Umbilical cord (tissue), 2 donors: Measurements from ENCODE around the gene GARIN1A. TPM values are rescaled to one million over a fixed set of nuclear protein-coding genes. Genes with fewer than 3 reads are reported as not detected.
"Not testable (repeated sequence)": the region's sequence is repeated elsewhere in the genome, so short reads cannot be mapped to it uniquely, and the experiment has no call there.

Experiments used
- DNase-seq: peaks from one replicate; pipeline ENCODE4 v3.0.0-alpha.2; 2015; ENCODE audit warnings: low spot score
- total RNA-seq: library from RNA; depleted of rRNA; stranded (reverse); fragments of >200 nt; gene quantifications from one replicate; pipeline ENCODE4 v1.2.3, GENCODE V29; 2014; ENCODE audit warnings: low replicate concordance; ENCODE audit not compliant: insufficient read depth

The GARIN1A gene
- 0.72 TPM for total RNA-seq

DNA sequence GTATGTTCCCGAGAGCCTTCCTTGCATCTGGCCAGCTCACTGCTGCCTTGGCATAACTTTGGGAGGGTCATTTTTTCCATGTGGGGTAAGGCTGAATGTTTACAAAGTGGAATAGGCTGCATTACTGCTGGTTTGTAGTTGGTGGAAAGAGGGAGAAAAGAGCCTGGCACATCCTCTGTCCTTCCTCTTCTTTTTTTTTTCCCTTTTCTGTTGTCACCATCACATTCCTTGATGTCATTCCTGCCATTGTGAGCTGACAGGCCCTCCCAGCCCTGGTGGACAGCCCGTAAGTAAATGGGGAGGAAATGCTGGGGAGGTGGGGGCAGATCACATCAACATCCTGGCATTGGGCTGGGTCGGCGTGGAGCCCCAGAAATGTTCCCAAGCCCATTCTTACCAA lies at the start of gene GARIN1A:
TSS of gene GARIN1A (plus strand) at position 301 of the 400 bp plus-strand sequence. CDS start 106 bp downstream, outside the sequence.
- DNase-seq: no peak

DNA sequence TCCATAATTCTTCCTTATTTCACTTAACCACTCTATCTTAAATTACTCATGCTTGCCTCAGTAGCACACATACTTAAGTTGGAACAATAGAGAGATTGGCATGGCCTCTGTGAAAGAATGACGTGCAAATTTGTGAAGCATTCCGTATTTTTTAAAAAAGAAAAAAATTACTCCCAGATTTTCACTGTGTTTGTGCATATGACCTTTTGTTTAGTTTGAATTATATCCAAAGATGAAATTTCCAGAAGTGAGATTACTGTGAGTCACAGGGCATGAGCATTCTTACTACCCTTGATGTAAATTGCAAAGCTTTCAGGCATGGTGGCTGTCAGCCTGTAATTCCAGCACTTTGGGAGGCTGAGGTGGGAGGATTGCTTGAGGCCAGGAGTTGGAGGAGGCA lies 45.0 kb upstream of the GARIN1A start:
- not testable (repeated sequence) for DNase-seq

DNA sequence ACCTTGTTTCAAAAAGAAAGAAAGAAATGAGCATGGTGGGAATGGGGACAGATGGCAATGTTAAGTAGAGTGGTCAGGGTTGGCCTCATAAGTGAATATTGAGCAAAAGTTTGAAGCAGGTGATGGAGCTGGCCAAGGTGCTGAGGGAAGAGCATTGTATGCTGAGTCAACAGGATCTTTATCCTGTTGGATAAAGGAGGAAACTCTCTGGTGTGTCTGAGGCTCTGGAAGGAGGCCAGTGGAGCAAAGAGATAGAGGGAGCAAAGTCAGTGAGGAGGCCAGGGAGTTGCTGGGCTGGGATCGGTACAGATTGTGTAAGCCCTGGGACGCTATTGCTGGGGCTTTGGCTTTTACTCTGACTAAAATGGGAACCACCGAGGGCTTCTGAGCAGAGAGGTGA lies 38.2 kb upstream of the GARIN1A start:
- not testable (repeated sequence) for DNase-seq

DNA sequence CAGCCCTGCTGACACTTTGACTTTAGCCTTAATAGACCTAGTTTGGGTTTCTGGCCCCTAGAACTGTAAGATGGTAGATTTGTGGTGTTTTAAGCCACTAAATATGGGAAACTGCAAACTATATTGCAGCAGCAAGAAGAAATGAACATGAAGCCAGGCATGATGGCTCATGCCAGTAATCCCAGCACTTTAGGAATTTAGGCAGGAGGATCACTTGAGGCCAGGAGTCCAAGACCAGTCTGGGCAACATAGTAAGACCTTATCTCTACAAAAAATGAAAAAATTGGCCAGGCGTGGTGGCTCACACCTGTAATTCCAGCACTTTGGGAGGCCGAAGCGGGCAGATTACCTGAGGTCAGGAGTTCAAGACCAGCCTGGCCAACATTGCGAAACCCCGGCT lies 26.9 kb upstream of the GARIN1A start:
- DNase-seq: not testable (repeated sequence)

DNA sequence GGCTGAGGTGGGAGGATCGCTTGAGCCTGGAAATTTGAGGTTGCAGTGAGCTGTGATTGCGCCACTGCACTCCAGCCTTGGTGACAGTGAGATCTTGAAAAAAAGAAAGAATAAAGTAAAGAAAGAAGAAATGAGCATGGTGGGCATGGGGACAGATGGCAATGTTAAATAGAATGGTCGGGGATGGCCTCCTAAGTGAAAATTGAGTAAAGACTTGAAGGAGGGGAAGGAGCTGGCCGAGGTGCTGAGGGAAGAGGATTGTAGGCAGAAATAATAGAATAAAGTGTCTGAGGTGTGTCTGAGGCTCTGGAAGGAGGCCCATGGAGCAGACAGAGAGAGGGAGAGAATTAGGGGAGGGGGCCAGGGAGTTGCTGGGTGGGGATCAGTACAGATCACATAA lies 26.2 kb upstream of the GARIN1A start:
- not testable (repeated sequence) for DNase-seq

DNA sequence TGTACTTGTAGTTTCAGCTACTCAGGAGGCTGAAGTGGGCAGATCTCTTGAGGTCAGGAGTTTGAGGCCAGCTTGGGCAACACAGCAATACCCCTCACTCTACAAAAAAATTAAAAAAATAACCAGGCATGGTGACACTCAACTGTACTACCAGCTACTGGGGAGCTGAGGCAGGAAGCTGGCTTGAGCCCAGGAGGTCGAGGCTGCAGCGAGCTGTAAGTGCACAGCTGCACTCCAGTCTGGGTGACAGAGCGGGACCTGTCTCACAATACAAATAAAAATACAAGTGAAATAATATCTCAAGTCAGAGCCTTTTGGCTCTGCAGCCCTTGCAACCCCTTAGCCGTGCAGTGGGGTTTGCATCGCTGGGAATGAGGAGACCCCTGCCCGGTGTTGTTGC lies 25.2 kb upstream of the GARIN1A start:
- DNase-seq: not testable (repeated sequence)

DNA sequence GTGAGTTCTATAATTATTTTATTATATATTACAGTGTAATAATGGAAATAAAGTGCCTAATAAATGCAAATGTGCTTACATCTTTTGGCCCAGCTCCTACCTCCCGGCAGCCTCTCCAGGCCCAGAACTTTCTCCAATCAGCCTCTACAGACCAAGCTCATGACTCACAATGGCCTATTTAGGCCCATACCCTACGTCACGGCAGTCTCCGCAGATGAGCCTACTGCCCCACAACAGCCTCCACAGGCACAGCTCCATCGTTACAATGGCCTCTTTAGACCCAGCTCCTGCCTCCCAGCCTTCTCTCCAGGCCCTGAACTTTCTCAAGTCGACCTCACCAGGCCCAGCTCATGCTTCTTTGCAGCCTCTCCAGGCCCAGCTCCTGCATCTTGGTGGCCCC lies 21.0 kb upstream of the GARIN1A start:
- not testable (repeated sequence) for DNase-seq

DNA sequence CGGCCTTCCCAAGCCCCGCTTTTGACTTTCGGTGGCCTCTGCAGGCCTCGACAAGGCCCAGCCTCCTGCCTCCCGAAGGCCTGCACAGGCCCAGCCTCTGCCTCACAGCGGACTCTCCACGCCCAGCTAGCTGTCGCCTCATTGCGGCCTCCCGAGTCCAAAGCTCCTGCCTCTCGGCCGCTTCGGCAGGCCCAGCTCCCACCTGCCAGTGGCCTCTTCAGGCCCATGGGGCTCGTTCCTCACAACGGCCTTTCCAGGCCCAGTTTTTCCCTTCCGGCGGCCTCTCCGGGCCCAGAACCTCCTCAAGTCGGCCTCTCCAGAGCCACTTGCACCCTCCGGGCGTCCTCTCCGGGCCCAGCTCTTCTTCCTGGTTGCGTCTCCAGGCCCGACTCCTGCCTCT lies 19.5 kb upstream of the GARIN1A start:
- not testable (repeated sequence) for DNase-seq

DNA sequence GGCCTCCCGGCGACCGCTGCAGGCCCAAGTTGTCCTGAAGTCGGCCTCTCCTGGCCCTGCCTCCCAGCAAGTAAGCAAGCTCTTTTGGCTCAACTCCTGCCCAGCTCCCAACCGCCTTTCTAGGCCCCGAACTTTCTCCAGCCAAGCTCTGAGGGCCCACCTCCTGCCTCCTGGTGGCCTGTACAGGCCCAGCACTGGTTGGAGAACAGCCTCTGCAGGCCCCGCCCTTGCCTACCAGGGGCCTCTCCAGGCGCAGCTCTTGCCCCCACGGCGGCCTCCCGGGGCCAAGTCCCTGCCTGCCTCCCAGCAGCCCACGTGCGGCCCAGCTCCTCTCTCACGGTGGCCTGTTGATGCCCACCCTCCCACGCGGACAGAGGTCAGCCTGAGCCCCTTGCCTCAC lies 18.9 kb upstream of the GARIN1A start:
- not testable (repeated sequence) for DNase-seq

DNA sequence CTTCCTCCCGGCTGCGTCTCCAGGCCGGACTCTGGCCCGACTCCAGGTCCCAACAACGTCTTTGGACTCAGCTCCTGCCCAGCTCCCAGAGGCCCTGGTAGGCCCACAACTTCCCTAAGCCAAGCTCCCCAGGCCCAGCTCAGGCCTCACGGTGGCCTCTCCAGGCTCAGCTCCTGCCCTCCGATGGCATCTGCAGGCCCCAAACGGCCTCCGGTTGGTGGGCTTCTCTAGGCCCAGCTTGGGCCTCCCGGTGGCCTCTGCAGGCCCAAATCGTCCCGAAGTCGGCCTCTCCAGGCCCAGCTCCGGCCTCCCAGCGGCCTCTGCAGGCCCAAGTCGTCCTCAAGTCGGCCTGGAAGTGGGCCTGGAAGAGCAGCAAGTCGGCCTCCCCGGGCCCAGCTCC lies 18.0 kb upstream of the GARIN1A start:
- DNase-seq: not testable (repeated sequence)

DNA sequence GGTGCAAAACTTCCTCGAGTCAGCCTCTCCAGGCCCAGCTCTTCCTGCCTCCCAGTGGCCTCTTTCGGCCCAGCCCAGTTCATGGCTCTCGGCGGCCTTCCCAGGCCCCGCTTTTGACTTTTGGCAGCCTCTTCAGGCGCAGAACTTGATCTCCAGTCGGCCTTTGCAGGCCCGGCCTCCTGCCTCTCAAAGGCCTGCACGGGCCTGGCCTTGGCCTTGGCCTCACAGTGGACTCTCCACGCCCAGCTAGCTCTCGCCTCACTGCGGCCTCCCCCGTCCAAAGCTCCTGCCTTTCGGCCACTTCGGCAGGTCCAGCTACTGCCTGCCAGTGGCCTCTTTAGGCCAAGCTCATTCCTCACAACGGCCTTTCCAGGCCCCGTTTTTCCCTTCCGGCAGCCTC lies 17.6 kb upstream of the GARIN1A start:
- not testable (repeated sequence) for DNase-seq

DNA sequence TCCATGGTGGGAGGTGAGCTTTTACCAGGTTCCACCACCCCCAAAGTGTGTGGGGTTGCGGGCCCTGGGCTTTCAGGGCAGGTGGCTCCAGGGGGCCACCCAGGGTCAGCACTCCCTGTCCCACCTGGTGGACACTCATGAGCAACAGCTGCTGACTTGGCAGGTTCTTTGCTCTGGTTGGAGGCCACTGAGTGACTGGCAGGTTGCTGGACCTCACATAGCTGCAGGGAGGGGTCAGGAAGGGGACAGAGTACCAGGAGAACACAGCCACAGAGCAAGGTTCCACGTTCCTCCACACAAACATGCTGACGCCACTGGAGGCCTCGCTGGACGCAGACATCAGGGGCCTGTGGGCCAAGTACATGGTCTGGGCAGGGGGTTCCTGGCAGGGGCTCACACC lies 13.7 kb upstream of the GARIN1A start:
- DNase-seq: not testable (repeated sequence)

DNA sequence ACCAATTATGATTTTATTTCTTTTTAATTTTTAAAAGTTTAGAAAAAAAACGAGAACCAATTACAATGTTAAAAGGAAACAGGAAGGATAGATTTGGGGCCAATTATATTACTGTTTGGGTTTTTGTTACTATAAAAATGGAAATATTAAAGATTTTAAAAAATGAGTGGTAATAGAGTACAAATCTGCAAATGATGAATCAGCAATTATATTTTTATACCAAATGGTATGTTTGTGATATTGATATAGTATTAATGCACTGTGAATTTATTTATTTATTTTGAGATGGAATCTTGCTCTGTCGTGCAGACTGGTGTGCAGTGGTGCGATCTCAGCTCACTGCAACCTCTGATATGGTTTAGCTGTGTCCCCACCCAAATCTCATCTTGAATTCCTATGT lies 11.5 kb upstream of the GARIN1A start:
- DNase-seq: no peak

DNA sequence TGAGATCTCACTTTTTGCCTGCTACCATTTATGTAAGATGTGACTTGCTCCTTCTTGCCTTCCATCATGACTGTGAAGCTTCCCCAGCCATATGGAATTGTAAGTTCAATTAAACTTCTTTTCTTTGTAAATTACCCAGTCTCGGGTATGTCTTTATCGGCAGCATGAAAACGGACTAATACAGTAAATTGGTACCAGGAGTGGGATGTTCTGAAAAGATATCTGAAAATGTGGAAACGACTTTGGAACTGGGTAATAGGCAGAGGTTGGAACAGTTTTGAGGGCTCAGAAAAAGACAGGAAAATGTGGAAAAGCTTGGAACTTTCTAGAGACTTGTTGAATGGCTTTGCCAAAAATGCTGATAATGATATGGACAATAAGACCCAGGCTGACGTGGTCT lies 10.6 kb upstream of the GARIN1A start:
- DNase-seq: no peak

DNA sequence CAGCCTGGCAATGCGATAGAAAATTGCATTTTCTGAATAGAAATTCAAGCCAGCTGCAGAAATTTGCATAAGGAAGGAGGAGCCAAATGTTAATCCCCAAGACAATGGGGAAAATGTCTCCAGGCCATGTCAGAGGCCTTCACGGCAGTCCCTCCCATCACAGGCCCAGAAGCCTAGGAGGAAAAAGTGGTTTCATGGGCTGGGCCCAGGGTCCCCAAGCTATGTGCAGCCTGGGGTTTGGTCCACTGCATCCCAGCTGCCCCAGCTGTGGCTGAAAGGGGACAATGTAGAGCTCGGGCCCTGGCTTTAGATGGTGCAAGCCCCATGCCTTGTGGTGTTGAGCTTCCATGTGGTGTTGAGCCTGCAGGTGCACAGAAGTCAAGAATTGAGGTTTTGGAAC lies 10.0 kb upstream of the GARIN1A start:
- DNase-seq: no peak

DNA sequence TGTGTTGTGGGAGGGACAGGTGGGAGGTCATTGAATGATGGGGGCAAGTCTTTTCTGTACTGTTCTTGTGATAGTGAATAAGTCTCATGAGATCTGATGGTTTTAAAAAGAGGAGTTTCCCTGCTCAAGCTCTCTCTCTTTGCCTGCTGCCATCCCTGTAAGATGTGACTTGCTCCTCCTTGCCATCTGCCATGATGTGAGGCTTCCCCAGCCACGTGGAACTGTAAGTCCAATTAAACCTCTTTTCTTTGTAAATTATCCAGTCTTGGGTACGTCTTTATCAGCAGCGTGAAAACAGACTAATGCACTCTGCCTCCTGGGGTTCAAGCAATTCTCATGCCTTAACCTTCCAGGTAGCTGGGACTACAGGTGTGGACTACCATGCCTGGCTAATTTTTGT lies 8.9 kb upstream of the GARIN1A start:
- not testable (repeated sequence) for DNase-seq

DNA sequence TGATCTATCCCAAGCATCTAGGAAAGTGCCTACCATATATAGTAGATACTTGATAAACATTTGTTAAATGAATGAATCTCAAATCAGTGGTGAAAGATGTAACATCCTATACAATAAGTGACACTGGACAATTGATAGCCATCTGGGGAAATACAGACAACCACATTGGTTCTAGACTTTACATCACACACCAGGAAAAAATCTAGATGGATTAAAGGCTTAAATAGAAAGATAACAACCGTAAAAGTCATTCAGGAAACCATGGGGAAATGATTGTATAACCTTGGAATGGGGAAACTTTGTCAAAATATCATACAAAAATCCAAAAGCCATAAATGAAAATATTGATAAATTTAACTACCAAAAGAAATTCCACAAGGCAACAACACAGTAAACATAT lies 7.0 kb upstream of the GARIN1A start:
- no peak for DNase-seq

DNA sequence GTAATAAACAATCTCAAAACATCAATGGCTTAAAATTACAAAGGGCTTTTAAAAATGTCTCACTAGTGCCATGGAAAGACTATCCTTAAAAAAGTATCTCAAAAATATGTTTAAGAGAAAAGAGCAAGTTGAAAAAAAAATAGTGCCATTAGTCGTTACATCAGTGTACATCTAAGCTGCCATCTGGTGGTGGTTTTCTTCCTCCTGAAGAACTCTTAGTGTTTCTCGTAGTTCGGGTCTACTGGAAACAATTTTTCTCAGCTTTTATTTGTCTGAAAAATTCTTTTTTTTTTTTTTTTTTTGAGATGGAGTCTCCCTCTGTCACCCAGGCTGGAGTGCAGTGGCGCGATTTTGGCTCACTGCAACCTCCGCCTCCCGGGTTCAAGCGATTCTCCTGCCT lies 5.9 kb upstream of the GARIN1A start:
- DNase-seq: no peak

DNA sequence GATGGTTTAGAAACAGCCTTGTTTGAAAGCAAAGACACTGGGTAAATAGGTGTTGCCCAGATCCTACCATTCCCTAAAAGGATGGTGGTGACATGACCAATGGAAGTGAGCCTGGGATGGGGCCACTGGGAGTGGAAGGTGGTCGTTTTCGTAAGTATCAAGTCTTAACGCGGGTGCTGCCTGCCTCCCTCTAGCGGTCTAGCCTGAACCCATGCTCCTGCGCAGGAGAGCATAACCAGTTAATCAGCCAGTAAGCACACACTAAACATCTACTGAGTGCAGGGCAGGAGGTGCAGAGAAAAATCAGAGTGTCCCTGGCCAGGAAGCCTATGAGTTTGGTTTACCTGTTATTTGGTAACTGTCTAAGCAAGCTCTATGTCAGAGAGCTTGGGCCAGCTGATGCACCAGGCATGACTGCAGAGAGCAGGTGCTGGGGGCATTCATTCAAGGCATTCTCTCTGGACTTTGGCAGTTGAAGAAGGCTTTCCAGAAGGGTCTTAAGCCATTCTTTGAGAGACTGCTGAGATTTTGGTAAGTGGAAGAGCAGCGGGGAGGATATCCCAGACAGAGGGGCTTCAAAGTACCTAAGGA lies 930 bp downstream of the GARIN1A start:
- DNase-seq: no peak

DNA sequence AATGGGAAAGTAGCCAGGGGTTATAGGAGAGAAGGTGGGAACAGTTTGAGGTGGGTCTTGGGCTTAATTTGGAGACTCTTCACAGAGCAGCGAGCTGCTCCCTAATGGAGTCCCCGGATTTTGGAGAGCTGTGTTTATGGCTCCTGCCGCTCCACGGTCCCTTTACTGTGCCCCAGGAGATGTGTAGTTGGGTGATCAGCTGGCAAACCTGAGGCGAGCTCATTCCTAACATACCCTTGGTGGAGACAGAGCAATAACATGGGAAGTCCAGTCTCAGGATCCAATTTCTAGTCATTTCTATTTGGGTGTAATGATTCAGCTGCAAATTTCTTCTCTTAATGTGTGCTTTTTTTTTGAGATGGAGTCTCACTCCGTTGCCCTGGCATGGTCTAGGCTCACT lies 1.5 kb downstream of the GARIN1A start:
- no peak for DNase-seq

DNA sequence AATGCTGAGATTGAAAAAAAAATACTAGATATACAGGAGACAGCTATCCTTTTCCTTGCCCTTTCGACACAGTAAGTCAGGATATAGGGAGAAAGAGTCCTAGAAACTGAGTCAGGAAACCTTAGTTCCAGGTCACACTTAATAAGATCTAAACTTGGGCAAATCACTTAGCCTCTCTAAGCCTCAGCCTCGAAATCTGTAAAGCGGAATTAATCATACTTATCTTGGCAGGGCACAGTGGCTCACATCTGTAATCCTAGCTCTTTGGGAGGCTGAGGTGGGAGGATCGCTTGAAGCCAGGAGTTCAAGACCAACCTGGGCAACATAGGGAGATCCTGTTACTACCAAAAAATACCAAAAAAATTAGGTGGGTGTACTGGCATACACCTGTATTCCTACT lies 4.6 kb downstream of the GARIN1A start:
- DNase-seq: no peak

DNA sequence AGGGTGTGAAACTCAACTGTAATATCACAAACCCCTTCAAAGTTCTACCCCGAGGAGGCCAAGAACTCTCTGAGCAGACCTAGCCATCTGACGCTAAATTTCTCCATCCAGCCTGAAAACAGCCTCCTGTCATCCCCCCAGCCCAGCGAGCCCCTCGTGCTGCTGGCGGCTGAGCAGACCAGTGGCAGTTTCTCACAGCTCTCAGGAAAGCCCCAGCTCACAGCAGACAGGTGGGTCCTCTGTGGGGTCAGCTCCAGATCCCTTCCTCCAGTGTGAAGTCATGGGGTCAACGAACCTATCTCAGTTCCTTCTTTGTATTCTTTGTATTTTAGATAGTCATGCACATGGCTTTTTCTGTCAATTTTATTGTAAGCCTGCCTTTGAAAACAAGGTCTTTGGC lies 7.8 kb downstream of the GARIN1A start:
- DNase-seq: no peak

DNA sequence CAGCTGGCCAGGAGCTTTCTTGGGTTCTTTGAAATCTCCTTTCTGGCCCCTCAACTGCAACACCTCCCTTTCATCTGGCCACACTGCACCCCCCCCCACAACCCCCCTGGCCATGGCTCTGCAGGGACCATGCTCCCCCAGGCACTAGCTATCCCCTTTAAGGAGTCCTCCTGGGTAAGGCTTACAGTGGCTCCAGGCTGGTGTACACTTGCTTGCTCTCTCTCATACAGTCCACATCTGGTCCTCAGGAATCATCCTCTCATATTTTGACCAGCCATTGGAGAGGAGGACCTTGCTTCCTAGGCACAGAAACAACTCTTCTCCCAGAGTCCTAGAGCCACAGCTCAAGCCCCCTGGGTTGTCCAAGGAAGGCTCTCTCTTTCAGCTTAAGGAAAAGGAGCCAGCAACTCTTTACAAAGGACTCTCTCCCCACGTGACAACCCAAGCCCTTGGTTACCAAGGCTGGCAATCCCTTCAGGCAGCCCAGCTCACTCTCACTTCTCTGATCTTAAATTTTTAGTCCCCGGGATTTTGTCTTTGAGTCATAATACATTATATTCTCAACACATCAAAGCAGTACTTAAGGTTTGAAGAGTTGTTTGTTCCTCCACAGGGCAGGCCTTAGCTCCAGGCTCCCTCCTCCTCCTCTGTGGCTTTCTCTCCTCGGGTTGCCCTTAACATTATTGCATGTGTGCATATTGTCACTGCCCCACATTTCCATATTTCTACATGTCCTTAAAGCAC lies 9.9 kb downstream of the GARIN1A start:
- DNase-seq: peak; percentile 92
